H9 (cell line): ENCODE measurements around the gene NOG. TPM values are rescaled to one million over a fixed set of nuclear protein-coding genes. Genes with fewer than 3 reads are reported as not detected.

Experiments used
- DNase-seq: peaks from one replicate; pipeline ENCODE4 v3.0.0-alpha.2; 2017
- H2AFZ ChIP-seq: one replicate; pipeline ENCODE4 v1.6.1; 2013; ENCODE audit warnings: mild to moderate bottlenecking, low read length, control low read depth, moderate library complexity
- H2AK5ac ChIP-seq: 2 replicates; pipeline ENCODE4 v1.6.1; 2013; ENCODE audit warnings: low read length, control low read depth, mixed read lengths; ENCODE audit not compliant: insufficient read length
- H2BK120ac ChIP-seq: one replicate; pipeline ENCODE4 v1.6.1; 2013; ENCODE audit warnings: low read depth, mild to moderate bottlenecking, low read length, control low read depth, inconsistent platforms; ENCODE audit not compliant: poor library complexity, severe bottlenecking
- H2BK12ac ChIP-seq: 2 replicates; pipeline ENCODE4 v1.6.1; 2013; ENCODE audit warnings: low read length, control low read depth, mixed read lengths, low read depth; ENCODE audit not compliant: insufficient read length
- H2BK15ac ChIP-seq: 2 replicates; pipeline ENCODE4 v1.6.1; 2013; ENCODE audit warnings: low read depth, low read length, control low read depth
- H2BK20ac ChIP-seq: one replicate; pipeline ENCODE4 v1.6.1; 2013; ENCODE audit warnings: low read depth, mild to moderate bottlenecking, low read length, control low read depth, inconsistent platforms; ENCODE audit not compliant: poor library complexity, severe bottlenecking
- H2BK5ac ChIP-seq: 2 replicates; pipeline ENCODE4 v1.6.1; 2013; ENCODE audit warnings: low read length, control low read depth, mixed read lengths; ENCODE audit not compliant: insufficient read length
- H3K14ac ChIP-seq: 2 replicates; pipeline ENCODE4 v1.6.1; 2013; ENCODE audit warnings: low read length, control low read depth; ENCODE audit not compliant: insufficient read depth
- H3K18ac ChIP-seq: 2 replicates; pipeline ENCODE4 v1.6.1; 2013; ENCODE audit warnings: low read depth, mild to moderate bottlenecking, mixed read lengths, low read length, control low read depth; ENCODE audit not compliant: insufficient read length
- H3K23ac ChIP-seq: 2 replicates; pipeline ENCODE4 v1.6.1; 2013; ENCODE audit warnings: low read length, control low read depth, mixed read lengths, low read depth; ENCODE audit not compliant: insufficient read length
- H3K23me2 ChIP-seq: 2 replicates; pipeline ENCODE4 v1.6.1; 2013; ENCODE audit warnings: low read depth, mild to moderate bottlenecking, mixed read lengths, low read length, control low read depth; ENCODE audit not compliant: insufficient read length, poor library complexity, severe bottlenecking
- H3K27ac ChIP-seq: 2 replicates; pipeline ENCODE4 v1.5.1; 2013; ENCODE audit warnings: low read length, control low read depth, mixed read lengths, low read depth; ENCODE audit not compliant: insufficient read length
- H3K27me3 ChIP-seq: 2 replicates; pipeline ENCODE4 v1.6.1; 2013; ENCODE audit warnings: low read length, control low read depth, inconsistent platforms; ENCODE audit not compliant: insufficient read depth
- H3K4ac ChIP-seq: 2 replicates; pipeline ENCODE4 v1.6.1; 2013; ENCODE audit warnings: low read depth, mild to moderate bottlenecking, control low read depth, inconsistent platforms, low read length, moderate library complexity
- H3K4me1 ChIP-seq: 2 replicates; pipeline ENCODE4 v1.6.1; 2013; ENCODE audit warnings: low read length, control low read depth, inconsistent platforms; ENCODE audit not compliant: insufficient read depth
- H3K4me2 ChIP-seq: 2 replicates; pipeline ENCODE4 v1.6.1; 2013; ENCODE audit warnings: low read length, control low read depth, mixed read lengths; ENCODE audit not compliant: insufficient read length, insufficient read depth
- H3K56ac ChIP-seq: 2 replicates; pipeline ENCODE4 v1.6.1; 2013; ENCODE audit warnings: low read depth, mild to moderate bottlenecking, mixed read lengths, low read length, control low read depth; ENCODE audit not compliant: insufficient read length
- H3K79me1 ChIP-seq: 2 replicates; pipeline ENCODE4 v1.6.1; 2013; ENCODE audit warnings: low read depth, mild to moderate bottlenecking, moderate library complexity, low read length, control low read depth, inconsistent platforms; ENCODE audit not compliant: insufficient read depth, poor library complexity, severe bottlenecking
- H3K79me2 ChIP-seq: 2 replicates; pipeline ENCODE4 v1.6.1; 2013; ENCODE audit warnings: low read length, control low read depth, inconsistent platforms; ENCODE audit not compliant: insufficient read depth
- H3K9ac ChIP-seq: 2 replicates; pipeline ENCODE4 v1.6.1; 2013; ENCODE audit warnings: low read length, control low read depth, mixed read lengths; ENCODE audit not compliant: insufficient read length; ENCODE audit errors: extremely low read depth
- H3K9me3 ChIP-seq: one replicate; pipeline ENCODE4 v1.6.1; 2013; ENCODE audit warnings: low read depth, low read length, inconsistent platforms; ENCODE audit not compliant: control insufficient read depth
- H3T11ph ChIP-seq: one replicate; pipeline ENCODE4 v1.6.1; 2013; ENCODE audit warnings: mild to moderate bottlenecking, low read length, control low read depth, inconsistent platforms
- H4K20me1 ChIP-seq: one replicate; pipeline ENCODE4 v1.6.1; 2013; ENCODE audit not compliant: control insufficient read depth, insufficient read length, insufficient read depth
- H4K5ac ChIP-seq: 2 replicates; pipeline ENCODE4 v1.6.1; 2013; ENCODE audit warnings: low read depth, mild to moderate bottlenecking, mixed read lengths, low read length, control low read depth; ENCODE audit not compliant: insufficient read length
- H4K8ac ChIP-seq: replicated peaks from 2 replicates; pipeline ENCODE4 v1.6.1; 2013; ENCODE audit warnings: low read length, control low read depth, mixed read lengths, low read depth; ENCODE audit not compliant: insufficient read length
- H4K91ac ChIP-seq: 2 replicates; pipeline ENCODE4 v1.6.1; 2013; ENCODE audit warnings: low read depth, mild to moderate bottlenecking, moderate library complexity, mixed read lengths, low read length, control low read depth; ENCODE audit not compliant: insufficient read length
- H3K27ac Mint-ChIP-seq, 3 experiments: 2 replicates in 2 of 3; 3 replicates in 1 of 3; pipeline ENCODE4 v1.8.0; 2020 to 2021; ENCODE audit warnings: mixed read lengths in 3 of 3, mild to moderate bottlenecking in 1 of 3, moderate library complexity in 1 of 3
- H3K27me3 Mint-ChIP-seq: 2 replicates; pipeline ENCODE4 v1.8.0; 2021; ENCODE audit warnings: low read depth, mild to moderate bottlenecking, moderate library complexity, mixed read lengths
- H3K36me3 Mint-ChIP-seq, 3 experiments: 2 replicates in 2 of 3; 3 replicates in 1 of 3; pipeline ENCODE4 v1.8.0; 2020 to 2021; ENCODE audit warnings: low read depth in 3 of 3, mixed read lengths in 3 of 3; ENCODE audit not compliant: insufficient read depth in 1 of 3
- H3K4me1 Mint-ChIP-seq, 2 experiments: 2 replicates each; pipeline ENCODE4 v1.8.0; 2020; ENCODE audit warnings: mixed read lengths in 2 of 2
- H3K4me3 Mint-ChIP-seq, 2 experiments: 2 replicates in 1 of 2; 3 replicates in 1 of 2; pipeline ENCODE4 v1.8.0; 2020 to 2021; ENCODE audit warnings: mild to moderate bottlenecking in 2 of 2, mixed read lengths in 2 of 2, moderate library complexity in 1 of 2
- H3K9me3 Mint-ChIP-seq, 2 experiments: 2 replicates in 1 of 2; 3 replicates in 1 of 2; pipeline ENCODE4 v1.8.0; 2020; ENCODE audit warnings: mild to moderate bottlenecking in 2 of 2, mixed read lengths in 2 of 2, moderate library complexity in 1 of 2
- WGBS: extraction: QIAGEN DNeasy Blood & Tissue Kit; methylation state at CpG from one replicate; pipeline ENCODE4 v1.1.7; 2013; ENCODE audit warnings: missing lambda C conversion rate, low lambda C conversion rate, mixed read lengths; ENCODE audit not compliant: insufficient read length; ENCODE audit errors: extremely low coverage; 5-methylcytosine and 5-hydroxymethylcytosine counted together
- total RNA-seq: library from RNA; stranded (reverse); gene quantifications from 2 replicates; pipeline ENCODE4 v1.2.1, GENCODE V29; 2021
- TF ChIP-seq, protein P1 (sequence below): fragments of 200-600 bp; sonication (generic); conservative IDR thresholded peaks from 3 replicates; pipeline ENCODE4 v1.8.0; 2021; ENCODE audit warnings: antibody characterized with exemption, mild to moderate bottlenecking

NOG gene
- total RNA-seq, 1 experiment from 2014 or later: not detected

DNA sequence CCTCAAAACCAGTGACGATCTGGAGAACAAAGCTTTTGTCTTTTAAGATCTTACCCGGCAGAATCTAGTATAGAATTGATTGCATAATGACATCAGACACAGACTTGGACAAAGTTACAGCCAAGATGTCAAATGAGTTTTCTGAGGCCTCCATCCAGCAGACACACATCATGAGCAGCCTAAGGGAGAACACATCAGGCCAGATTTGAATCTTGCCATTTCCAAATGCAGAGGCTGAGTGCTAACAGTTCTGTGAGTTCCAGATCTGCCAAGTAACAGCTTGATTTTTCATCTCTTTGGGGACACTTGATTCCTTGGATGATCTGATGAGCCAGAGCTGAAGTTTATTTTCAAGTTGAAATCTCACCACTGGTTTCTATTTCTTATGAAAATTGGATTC lies 21.0 kb downstream of the NOG start:
- WGBS: no CpG with 5 or more reads among the region's 2 CpGs
- H3K9me3 Mint-ChIP-seq: no peaks in the 10 kb centered on the region

More for the DNA sequence above, 21.0 kb downstream of the NOG start:
- DNase-seq: no peak
- no peak overlapping the region for H2BK120ac ChIP-seq
- H3K4ac ChIP-seq: no peak overlapping the region
- H2BK20ac ChIP-seq: no peak overlapping the region
- no peak overlapping the region for H2BK15ac ChIP-seq
- no peak overlapping the region for H3T11ph ChIP-seq
- no peak overlapping the region for H3K9ac ChIP-seq
- H2AK5ac ChIP-seq: no peak overlapping the region
- no peak overlapping the region for H4K91ac ChIP-seq
- Mint-ChIP-seq H3K27me3 (peaks cover 9% of the 10 kb centered on the region), H3K4me1 (no peaks in the 10 kb centered on the region; a peak in 1 of 4 replicates), H3K36me3 (peaks cover 0 to 1% (median 0%) of the 10 kb centered on the region in 3 experiments; a peak in 1 of 7 replicates), H3K4me3 (no peak overlapping the region), H3K27ac (no peak overlapping the region)
- no peak overlapping the region for H2BK12ac ChIP-seq
- no peak overlapping the region for H3K14ac ChIP-seq
- H3K27ac ChIP-seq: no peak overlapping the region
- no peak overlapping the region for H4K5ac ChIP-seq
- no peaks in the 10 kb centered on the region for H3K79me1 ChIP-seq
- no peak overlapping the region for H3K56ac ChIP-seq
- no peak overlapping the region for H2BK5ac ChIP-seq
- no peak overlapping the region for H4K8ac ChIP-seq
- H3K4me2 ChIP-seq: no peak overlapping the region
- H3K23me2 ChIP-seq: no peaks in the 10 kb centered on the region
- TF ChIP-seq, protein P1, sequence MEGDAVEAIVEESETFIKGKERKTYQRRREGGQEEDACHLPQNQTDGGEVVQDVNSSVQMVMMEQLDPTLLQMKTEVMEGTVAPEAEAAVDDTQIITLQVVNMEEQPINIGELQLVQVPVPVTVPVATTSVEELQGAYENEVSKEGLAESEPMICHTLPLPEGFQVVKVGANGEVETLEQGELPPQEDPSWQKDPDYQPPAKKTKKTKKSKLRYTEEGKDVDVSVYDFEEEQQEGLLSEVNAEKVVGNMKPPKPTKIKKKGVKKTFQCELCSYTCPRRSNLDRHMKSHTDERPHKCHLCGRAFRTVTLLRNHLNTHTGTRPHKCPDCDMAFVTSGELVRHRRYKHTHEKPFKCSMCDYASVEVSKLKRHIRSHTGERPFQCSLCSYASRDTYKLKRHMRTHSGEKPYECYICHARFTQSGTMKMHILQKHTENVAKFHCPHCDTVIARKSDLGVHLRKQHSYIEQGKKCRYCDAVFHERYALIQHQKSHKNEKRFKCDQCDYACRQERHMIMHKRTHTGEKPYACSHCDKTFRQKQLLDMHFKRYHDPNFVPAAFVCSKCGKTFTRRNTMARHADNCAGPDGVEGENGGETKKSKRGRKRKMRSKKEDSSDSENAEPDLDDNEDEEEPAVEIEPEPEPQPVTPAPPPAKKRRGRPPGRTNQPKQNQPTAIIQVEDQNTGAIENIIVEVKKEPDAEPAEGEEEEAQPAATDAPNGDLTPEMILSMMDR: no peak
- H3K4me1 ChIP-seq: no peaks in the 10 kb centered on the region
- H3K27me3 ChIP-seq: no peaks in the 10 kb centered on the region
- H4K20me1 ChIP-seq: no peaks in the 10 kb centered on the region
- no peaks in the 10 kb centered on the region for H3K79me2 ChIP-seq
- H3K18ac ChIP-seq: no peak overlapping the region
- H3K9me3 ChIP-seq: no peaks in the 10 kb centered on the region
- H2AFZ ChIP-seq: no peak overlapping the region
- no peak overlapping the region for H3K23ac ChIP-seq
